GM12878 (cell line): ENCODE measurements around the gene CATSPERD. TPM values are rescaled to one million over a fixed set of nuclear protein-coding genes. Genes with fewer than 3 reads are reported as not detected.

Experiments used
- CREB1 ChIP-seq: IDR thresholded peaks from 2 replicates; pipeline ENCODE4 v1.6.1; 2012; ENCODE audit warnings: low read depth, mild to moderate bottlenecking, inconsistent platforms
- FOXK2 ChIP-seq: fragments of 450-650 bp; IDR thresholded peaks from 2 replicates; pipeline ENCODE4 v1.6.1; 2017; ENCODE audit warnings: mild to moderate bottlenecking, moderate library complexity
- JUND ChIP-seq: IDR thresholded peaks from 2 replicates; pipeline ENCODE4 v1.6.1; 2012; ENCODE audit warnings: low read depth, mild to moderate bottlenecking, low read length, improper control_type of control experiment, moderate library complexity
- MYC ChIP-seq: IDR thresholded peaks from 2 replicates; pipeline ENCODE4 v1.6.1; 2011; ENCODE audit warnings: mild to moderate bottlenecking, low read length, moderate library complexity, inconsistent platforms; ENCODE audit not compliant: insufficient read depth, insufficient replicate concordance, insufficient read length, severe bottlenecking
- NFXL1 ChIP-seq: fragments of 450-650 bp; IDR thresholded peaks from 2 replicates; pipeline ENCODE4 v1.6.1; 2017; ENCODE audit warnings: antibody characterized with exemption, mild to moderate bottlenecking, borderline replicate concordance
- POLR2AphosphoS5 ChIP-seq: IDR thresholded peaks from 2 replicates; pipeline ENCODE4 v1.6.1; 2011; ENCODE audit warnings: mild to moderate bottlenecking, low read length, inconsistent platforms
- SIX5 ChIP-seq: IDR thresholded peaks from 2 replicates; pipeline ENCODE4 v1.6.1; 2011; ENCODE audit warnings: mild to moderate bottlenecking, low read depth, low read length, moderate library complexity; ENCODE audit not compliant: severe bottlenecking
- SP1 ChIP-seq: IDR thresholded peaks from one replicate; pipeline ENCODE4 v1.6.1; 2011; ENCODE audit warnings: low read depth, low read length
- STAT1 ChIP-seq: fragments of 450-650 bp; conservative IDR thresholded peaks from 2 replicates; pipeline ENCODE4 v1.6.1; 2014; ENCODE audit warnings: antibody characterized with exemption, mild to moderate bottlenecking
- SUZ12 ChIP-seq: fragments of 200-600 bp; sonication (generic); IDR thresholded peaks from one replicate; pipeline ENCODE4 v1.6.1; 2018; ENCODE audit warnings: antibody characterized with exemption, mild to moderate bottlenecking; ENCODE audit not compliant: unreplicated experiment
- WRNIP1 ChIP-seq: IDR thresholded peaks from 2 replicates; pipeline ENCODE4 v1.6.1; 2011; ENCODE audit warnings: low read depth, low read length, improper control_type of control experiment, borderline replicate concordance
- polyA plus RNA-seq, 11 experiments: library from polyadenylated mRNA; depleted of rRNA in 4 of 11; unstranded in 6 of 11; stranded (reverse) in 5 of 11; fragments of >200 nt; fragmentation: Nextera tagmentation in 4 of 11; fragmentation: Illumina TruSeq in 1 of 11; extraction: Ambion mirVana in 4 of 11; extraction: Trizol in 1 of 11; gene quantifications; 1 replicate in 1 of 11; 2 replicates in 10 of 11; pipeline versions ENCODE4 v1.2.1 to v1.2.3, GENCODE V29; 2011 to 2016; ENCODE audit warnings: inconsistent platforms in 2 of 11, missing spikeins in 2 of 11, low read depth in 1 of 11
- total RNA-seq, 4 experiments: library from RNA; depleted of rRNA in 3 of 4; stranded (reverse); fragments of >200 nt in 3 of 4; fragmentation: Illumina TruSeq in 1 of 4; extraction: Trizol in 1 of 4; gene quantifications; 2 replicates each; pipeline versions ENCODE4 v1.2.1 to v1.2.3, GENCODE V29; 2013 to 2021
- TF ChIP-seq, protein P1 (sequence below): IDR thresholded peaks from 2 replicates; pipeline ENCODE4 v1.6.1; 2011; ENCODE audit warnings: borderline replicate concordance, low read depth, mild to moderate bottlenecking, moderate library complexity, mixed read lengths, low read length; ENCODE audit not compliant: insufficient read depth; ENCODE audit errors: extremely low read length
- TF ChIP-seq, protein P2 (sequence below): fragments of 450-650 bp; formaldehyde crosslinking; IDR thresholded peaks from 2 replicates; pipeline ENCODE4 v1.4.0; 2022; ENCODE audit warnings: mild to moderate bottlenecking, moderate library complexity
- TF ChIP-seq, protein P3 (sequence below): fragments of 450-650 bp; IDR thresholded peaks from 2 replicates; pipeline ENCODE4 v1.6.1; 2018; ENCODE audit warnings: mild to moderate bottlenecking, low read depth, moderate library complexity; ENCODE audit not compliant: partially characterized antibody
- TF ChIP-seq, protein P4 (sequence below): fragments of 450-650 bp; IDR thresholded peaks from 2 replicates; pipeline ENCODE4 v1.6.1; 2016; ENCODE audit warnings: mild to moderate bottlenecking, moderate library complexity, borderline replicate concordance

The CATSPERD gene
- total and polyA plus RNA-seq, 10 of the 15 experiments (the other 5 are each of a cell fraction or from before 2014, with no cell fraction given): 0.02 to 0.38 (median 0.11) TPM; not detected in 5

DNA sequence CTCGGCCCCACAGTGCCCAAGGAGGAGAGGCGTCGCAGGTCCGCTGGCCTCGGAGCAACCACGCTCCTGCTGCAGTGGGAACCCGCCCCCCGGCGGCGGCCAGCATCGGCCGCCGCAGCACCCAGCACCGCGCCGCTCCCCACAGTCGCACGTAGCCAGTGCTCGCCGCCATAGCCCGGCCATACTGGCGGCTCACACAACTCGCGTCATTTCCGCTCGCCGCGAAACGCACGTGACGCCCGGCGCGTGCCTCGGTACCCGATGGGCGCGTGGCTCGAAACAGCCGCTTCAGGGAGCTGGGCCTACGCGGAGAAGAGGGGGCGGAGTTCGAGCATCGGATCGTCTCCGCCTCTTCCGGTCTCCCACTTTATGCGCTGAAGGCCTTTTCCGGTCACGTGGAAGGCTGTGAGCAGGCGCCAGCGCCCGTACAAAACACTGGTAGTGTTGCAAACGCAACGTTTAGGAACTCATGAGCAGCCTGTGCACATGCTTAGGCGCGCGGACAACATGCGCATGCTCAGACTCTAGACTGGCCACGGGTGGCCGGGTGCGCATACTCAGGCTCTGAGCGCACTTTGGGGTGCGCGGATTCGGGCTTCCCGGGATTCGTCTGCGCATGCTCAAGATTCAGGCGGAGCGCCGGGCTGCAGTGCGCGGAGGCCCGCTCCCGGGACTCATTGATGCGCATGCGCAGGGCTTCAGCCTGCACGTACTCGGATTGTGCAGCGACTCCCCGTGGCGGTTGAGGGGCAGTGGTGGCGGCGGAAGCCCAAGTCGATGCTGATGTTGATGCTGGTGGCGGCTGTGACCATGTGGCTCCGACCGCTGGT is at the start of gene CATSPERD, which contains the start of gene LONP1 (continued):
- no peak for TF ChIP-seq NFXL1
- 0 out of 2 replicates have a peak, but pooled peaks have one; percentile 19 for TF ChIP-seq JUND
- TF ChIP-seq STAT1: 0 out of 2 replicates have a peak, but pooled peaks have one; percentile 55
- TF ChIP-seq CREB1: peak; percentile 98
- TF ChIP-seq, protein P1, sequence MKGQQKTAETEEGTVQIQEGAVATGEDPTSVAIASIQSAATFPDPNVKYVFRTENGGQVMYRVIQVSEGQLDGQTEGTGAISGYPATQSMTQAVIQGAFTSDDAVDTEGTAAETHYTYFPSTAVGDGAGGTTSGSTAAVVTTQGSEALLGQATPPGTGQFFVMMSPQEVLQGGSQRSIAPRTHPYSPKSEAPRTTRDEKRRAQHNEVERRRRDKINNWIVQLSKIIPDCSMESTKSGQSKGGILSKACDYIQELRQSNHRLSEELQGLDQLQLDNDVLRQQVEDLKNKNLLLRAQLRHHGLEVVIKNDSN: peak; percentile 95
- TF ChIP-seq, protein P2, sequence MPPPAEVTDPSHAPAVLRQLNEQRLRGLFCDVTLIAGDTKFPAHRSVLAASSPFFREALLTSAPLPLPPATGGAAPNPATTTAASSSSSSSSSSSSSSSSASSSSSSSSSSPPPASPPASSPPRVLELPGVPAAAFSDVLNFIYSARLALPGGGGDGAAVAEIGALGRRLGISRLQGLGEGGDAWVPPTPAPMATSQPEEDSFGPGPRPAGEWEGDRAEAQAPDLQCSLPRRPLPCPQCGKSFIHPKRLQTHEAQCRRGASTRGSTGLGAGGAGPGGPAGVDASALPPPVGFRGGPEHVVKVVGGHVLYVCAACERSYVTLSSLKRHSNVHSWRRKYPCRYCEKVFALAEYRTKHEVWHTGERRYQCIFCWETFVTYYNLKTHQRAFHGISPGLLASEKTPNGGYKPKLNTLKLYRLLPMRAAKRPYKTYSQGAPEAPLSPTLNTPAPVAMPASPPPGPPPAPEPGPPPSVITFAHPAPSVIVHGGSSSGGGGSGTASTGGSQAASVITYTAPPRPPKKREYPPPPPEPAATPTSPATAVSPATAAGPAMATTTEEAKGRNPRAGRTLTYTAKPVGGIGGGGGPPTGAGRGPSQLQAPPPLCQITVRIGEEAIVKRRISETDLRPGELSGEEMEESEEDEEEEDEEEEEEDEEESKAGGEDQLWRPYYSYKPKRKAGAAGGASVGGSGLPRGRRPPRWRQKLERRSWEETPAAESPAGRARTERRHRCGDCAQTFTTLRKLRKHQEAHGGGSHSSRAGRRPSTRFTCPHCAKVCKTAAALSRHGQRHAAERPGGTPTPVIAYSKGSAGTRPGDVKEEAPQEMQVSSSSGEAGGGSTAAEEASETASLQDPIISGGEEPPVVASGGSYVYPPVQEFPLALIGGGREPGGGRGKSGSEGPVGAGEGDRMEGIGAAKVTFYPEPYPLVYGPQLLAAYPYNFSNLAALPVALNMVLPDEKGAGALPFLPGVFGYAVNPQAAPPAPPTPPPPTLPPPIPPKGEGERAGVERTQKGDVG (CRISPR knock-in tag): no peak
- TF ChIP-seq FOXK2: peak; percentile 52
- peak; percentile 54 for TF ChIP-seq SIX5
- no peak for TF ChIP-seq SUZ12
- TF ChIP-seq, protein P3, sequence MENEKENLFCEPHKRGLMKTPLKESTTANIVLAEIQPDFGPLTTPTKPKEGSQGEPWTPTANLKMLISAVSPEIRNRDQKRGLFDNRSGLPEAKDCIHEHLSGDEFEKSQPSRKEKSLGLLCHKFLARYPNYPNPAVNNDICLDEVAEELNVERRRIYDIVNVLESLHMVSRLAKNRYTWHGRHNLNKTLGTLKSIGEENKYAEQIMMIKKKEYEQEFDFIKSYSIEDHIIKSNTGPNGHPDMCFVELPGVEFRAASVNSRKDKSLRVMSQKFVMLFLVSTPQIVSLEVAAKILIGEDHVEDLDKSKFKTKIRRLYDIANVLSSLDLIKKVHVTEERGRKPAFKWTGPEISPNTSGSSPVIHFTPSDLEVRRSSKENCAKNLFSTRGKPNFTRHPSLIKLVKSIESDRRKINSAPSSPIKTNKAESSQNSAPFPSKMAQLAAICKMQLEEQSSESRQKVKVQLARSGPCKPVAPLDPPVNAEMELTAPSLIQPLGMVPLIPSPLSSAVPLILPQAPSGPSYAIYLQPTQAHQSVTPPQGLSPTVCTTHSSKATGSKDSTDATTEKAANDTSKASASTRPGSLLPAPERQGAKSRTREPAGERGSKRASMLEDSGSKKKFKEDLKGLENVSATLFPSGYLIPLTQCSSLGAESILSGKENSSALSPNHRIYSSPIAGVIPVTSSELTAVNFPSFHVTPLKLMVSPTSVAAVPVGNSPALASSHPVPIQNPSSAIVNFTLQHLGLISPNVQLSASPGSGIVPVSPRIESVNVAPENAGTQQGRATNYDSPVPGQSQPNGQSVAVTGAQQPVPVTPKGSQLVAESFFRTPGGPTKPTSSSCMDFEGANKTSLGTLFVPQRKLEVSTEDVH: peak; percentile 45
- no peak for TF ChIP-seq WRNIP1
- TF ChIP-seq SP1: peak; percentile 60
- TF ChIP-seq MYC: peak; percentile 90
- TF ChIP-seq, protein P4, sequence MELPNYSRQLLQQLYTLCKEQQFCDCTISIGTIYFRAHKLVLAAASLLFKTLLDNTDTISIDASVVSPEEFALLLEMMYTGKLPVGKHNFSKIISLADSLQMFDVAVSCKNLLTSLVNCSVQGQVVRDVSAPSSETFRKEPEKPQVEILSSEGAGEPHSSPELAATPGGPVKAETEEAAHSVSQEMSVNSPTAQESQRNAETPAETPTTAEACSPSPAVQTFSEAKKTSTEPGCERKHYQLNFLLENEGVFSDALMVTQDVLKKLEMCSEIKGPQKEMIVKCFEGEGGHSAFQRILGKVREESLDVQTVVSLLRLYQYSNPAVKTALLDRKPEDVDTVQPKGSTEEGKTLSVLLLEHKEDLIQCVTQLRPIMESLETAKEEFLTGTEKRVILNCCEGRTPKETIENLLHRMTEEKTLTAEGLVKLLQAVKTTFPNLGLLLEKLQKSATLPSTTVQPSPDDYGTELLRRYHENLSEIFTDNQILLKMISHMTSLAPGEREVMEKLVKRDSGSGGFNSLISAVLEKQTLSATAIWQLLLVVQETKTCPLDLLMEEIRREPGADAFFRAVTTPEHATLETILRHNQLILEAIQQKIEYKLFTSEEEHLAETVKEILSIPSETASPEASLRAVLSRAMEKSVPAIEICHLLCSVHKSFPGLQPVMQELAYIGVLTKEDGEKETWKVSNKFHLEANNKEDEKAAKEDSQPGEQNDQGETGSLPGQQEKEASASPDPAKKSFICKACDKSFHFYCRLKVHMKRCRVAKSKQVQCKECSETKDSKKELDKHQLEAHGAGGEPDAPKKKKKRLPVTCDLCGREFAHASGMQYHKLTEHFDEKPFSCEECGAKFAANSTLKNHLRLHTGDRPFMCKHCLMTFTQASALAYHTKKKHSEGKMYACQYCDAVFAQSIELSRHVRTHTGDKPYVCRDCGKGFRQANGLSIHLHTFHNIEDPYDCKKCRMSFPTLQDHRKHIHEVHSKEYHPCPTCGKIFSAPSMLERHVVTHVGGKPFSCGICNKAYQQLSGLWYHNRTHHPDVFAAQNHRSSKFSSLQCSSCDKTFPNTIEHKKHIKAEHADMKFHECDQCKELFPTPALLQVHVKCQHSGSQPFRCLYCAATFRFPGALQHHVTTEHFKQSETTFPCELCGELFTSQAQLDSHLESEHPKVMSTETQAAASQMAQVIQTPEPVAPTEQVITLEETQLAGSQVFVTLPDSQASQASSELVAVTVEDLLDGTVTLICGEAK: peak; percentile 94
- TF ChIP-seq POLR2AphosphoS5: peak; percentile 88
